Natural killer cell (primary cell): ENCODE data around the gene NGB. TPM values are rescaled to one million over a fixed set of nuclear protein-coding genes. Genes with fewer than 3 reads are reported as not detected.

Experiments used
- ATAC-seq, 3 donors: fragments of 150-1000 bp in 2 of 3; fragments of 200-7000 bp in 1 of 3; cut with Tn5 transposase; 1 replicate in 1 of 3; 2 replicates in 2 of 3; pipeline ENCODE4 v1.10.0; 2021; ENCODE audit warnings: mild to moderate bottlenecking in 2 of 3, moderate library complexity in 2 of 3
- DNase-seq, 2 donors: peaks; one replicate each; pipeline versions ENCODE4 v3.0.0 to v3.0.0-alpha.2; 2013 to 2021; ENCODE audit warnings: mixed read lengths in 1 of 2
- H3K27ac ChIP-seq: one replicate; pipeline ENCODE4 v1.5.1; 2013; ENCODE audit warnings: mild to moderate bottlenecking, low read length
- H3K27me3 ChIP-seq: one replicate; pipeline ENCODE4 v1.6.1; 2013; ENCODE audit warnings: low read length; ENCODE audit not compliant: control insufficient read depth, insufficient read depth
- H3K36me3 ChIP-seq: one replicate; pipeline ENCODE4 v1.6.1; 2013; ENCODE audit warnings: low read length; ENCODE audit not compliant: control insufficient read depth, insufficient read depth
- H3K4me1 ChIP-seq: one replicate; pipeline ENCODE4 v1.6.1; 2013; ENCODE audit warnings: low read length; ENCODE audit not compliant: control insufficient read depth, insufficient read depth
- H3K4me3 ChIP-seq: one replicate; pipeline ENCODE4 v1.5.1; 2013; ENCODE audit warnings: low read length
- H3K9me3 ChIP-seq: one replicate; pipeline ENCODE4 v1.6.1; 2013; ENCODE audit warnings: low read length; ENCODE audit not compliant: control insufficient read depth, insufficient read depth
- H3K27ac Mint-ChIP-seq, 2 donors: one replicate each; pipeline ENCODE4 v1.8.0; 2022; ENCODE audit warnings: mild to moderate bottlenecking in 2 of 2, mixed read lengths in 2 of 2, moderate library complexity in 1 of 2
- H3K27me3 Mint-ChIP-seq, 2 donors: one replicate each; pipeline ENCODE4 v1.8.0; 2022; ENCODE audit warnings: low read depth in 2 of 2, mixed read lengths in 2 of 2
- H3K36me3 Mint-ChIP-seq: one replicate; pipeline ENCODE4 v1.8.0; 2022; ENCODE audit warnings: mixed read lengths
- H3K4me1 Mint-ChIP-seq, 2 donors: one replicate each; pipeline ENCODE4 v1.8.0; 2022; ENCODE audit warnings: mixed read lengths in 2 of 2
- H3K4me3 Mint-ChIP-seq: one replicate; pipeline ENCODE4 v1.8.0; 2022; ENCODE audit warnings: mild to moderate bottlenecking, moderate library complexity, mixed read lengths
- H3K9me3 Mint-ChIP-seq, 2 donors: one replicate each; pipeline ENCODE4 v1.8.0; 2022; ENCODE audit warnings: mixed read lengths in 2 of 2
- CTCF ChIP-seq: fragments of 200-600 bp; IDR thresholded peaks from one replicate; pipeline ENCODE4 v1.8.0; 2022; ENCODE audit warnings: antibody characterized with exemption
- WGBS: methylation state at CpG from one replicate; pipeline ENCODE4 v1.1.7; 2013; ENCODE audit warnings: missing lambda C conversion rate; ENCODE audit not compliant: insufficient coverage; 5-methylcytosine and 5-hydroxymethylcytosine counted together
- intact Hi-C: fragments of 100-400 bp; cut with micrococcal nuclease; formaldehyde crosslinking; loops from one replicate; pipeline ENCODE4 v1.14.2; 2022
- total RNA-seq, 4 donors: library from RNA; stranded (reverse); fragments of 120-200 nt in 1 of 4; gene quantifications; one replicate each; pipeline versions ENCODE4 v1.2.3 to v1.2.4, GENCODE V29; 2013 to 2022

NGB gene
- total RNA-seq, 3 donors from 2014 or later (not counting 1 experiment from before 2014, with no cell fraction given), result not detected

- Histone ChIP-seq H3K9me3 (no peaks in the 10 kb centered on the region), H3K4me1 (no peaks in the 10 kb centered on the region), H3K4me3 (no peak overlapping the region), H3K36me3 (no peaks in the 10 kb centered on the region), H3K27ac (no peak overlapping the region), H3K27me3 (no peaks in the 10 kb centered on the region)
- no peak overlapping the region for H3K4me3 Mint-ChIP-seq
- WGBS, result 88% methylated on average over 10 of the region's 10 CpGs
- H3K36me3 Mint-ChIP-seq, result no peaks in the 10 kb centered on the region
- intact Hi-C loops, result no loop called here
- DNase-seq, result no peak
- H3K9me3 Mint-ChIP-seq, result no peaks in the 10 kb centered on the region
- H3K27me3 Mint-ChIP-seq, result no peaks in the 10 kb centered on the region
- TF ChIP-seq CTCF, result no peak
- no peak for ATAC-seq
- peaks cover 0 to 7% of the 10 kb centered on the region in 2 donors for H3K4me1 Mint-ChIP-seq
- H3K27ac Mint-ChIP-seq, result no peak overlapping the region
Observed at GRCh38 chr14:77222546-77223225, 48.3 kb downstream of the NGB start.

DNA sequence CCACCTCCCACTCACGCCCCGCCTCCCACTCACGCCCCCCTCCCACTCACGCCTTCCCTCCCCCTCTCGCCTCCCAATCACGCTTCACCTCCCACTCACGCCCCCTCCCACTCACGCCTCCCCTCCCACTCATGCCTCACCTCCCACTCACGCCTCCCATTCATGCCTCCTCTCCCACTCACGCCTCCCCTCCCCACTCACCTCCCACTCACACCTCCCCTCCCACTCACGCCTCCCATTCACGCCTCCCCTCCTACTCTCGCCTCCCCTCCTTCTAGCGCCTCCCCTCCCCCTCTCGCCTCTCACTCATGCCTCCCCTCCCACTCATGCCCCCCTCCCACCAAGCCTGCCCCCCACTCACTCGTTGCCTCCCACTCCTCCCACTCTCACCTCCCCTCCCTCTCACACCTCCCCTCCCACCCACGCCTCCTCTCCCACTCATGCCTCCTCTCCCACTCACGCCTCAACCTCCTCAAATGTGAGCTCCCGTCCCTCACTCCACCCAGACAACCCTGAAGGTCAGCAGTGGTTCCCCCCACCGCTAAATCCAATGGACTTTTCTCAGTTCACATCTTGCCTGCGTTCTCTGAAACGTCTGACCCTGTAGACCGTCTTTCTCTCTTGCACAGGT is 49.6 kb downstream of the NGB start:
- WGBS, result 82% methylated on average over 19 of the region's 23 CpGs
- peaks cover 6 to 8% of the 10 kb centered on the region in 2 donors for H3K27me3 Mint-ChIP-seq
- no peaks in the 10 kb centered on the region for H3K9me3 Mint-ChIP-seq

GRCh38 chr14:77220246-77221017 is 50.6 kb downstream of the NGB start:
- no peaks in the 10 kb centered on the region for H3K36me3 Mint-ChIP-seq
- no peak overlapping the region for H3K4me3 Mint-ChIP-seq
- 79% methylated on average over 17 of the region's 24 CpGs for WGBS
- no peaks in the 10 kb centered on the region for H3K27me3 ChIP-seq
- intact Hi-C loops, result no loop called here
- peaks cover 0 to 7% of the 10 kb centered on the region in 2 donors for H3K4me1 Mint-ChIP-seq
- H3K27me3 Mint-ChIP-seq, result peaks cover 6 to 15% of the 10 kb centered on the region in 2 donors
- no peak overlapping the region for H3K27ac Mint-ChIP-seq
- DNase-seq (no peak), ATAC-seq (peak in 1 of 3 donors; percentile 76)
- no peaks in the 10 kb centered on the region for H3K9me3 Mint-ChIP-seq
- no peak for TF ChIP-seq CTCF
- no peak overlapping the region for H3K27ac ChIP-seq
- no peaks in the 10 kb centered on the region for H3K4me1 ChIP-seq
- H3K9me3 ChIP-seq, result no peaks in the 10 kb centered on the region
- H3K36me3 ChIP-seq, result no peaks in the 10 kb centered on the region
- no peak overlapping the region for H3K4me3 ChIP-seq

More for the DNA sequence above, 49.6 kb downstream of the NGB start:
- Histone ChIP-seq H3K27ac (no peak overlapping the region), H3K9me3 (no peaks in the 10 kb centered on the region), H3K4me1 (no peaks in the 10 kb centered on the region), H3K27me3 (no peaks in the 10 kb centered on the region), H3K36me3 (no peaks in the 10 kb centered on the region), H3K4me3 (no peak overlapping the region)
- peaks cover 0 to 7% of the 10 kb centered on the region in 2 donors for H3K4me1 Mint-ChIP-seq
- intact Hi-C loops, result no loop called here
- H3K27ac Mint-ChIP-seq, result no peak overlapping the region
- no peaks in the 10 kb centered on the region for H3K36me3 Mint-ChIP-seq
- ATAC-seq (peak in 1 of 3 donors; percentile 72), DNase-seq (no peak)
- H3K4me3 Mint-ChIP-seq, result no peak overlapping the region
- no peak for TF ChIP-seq CTCF
